Measurements from ENCODE around the gene EXD3. TPM values are rescaled to one million over a fixed set of nuclear protein-coding genes. Genes with fewer than 3 reads are reported as not detected.

EXD3 gene
- total and polyA plus RNA-seq, 9 of the 15 experiments (the other 6 are each of a cell fraction or from before 2014, with no cell fraction given), result 0.29 to 12.5 (median 3.9) TPM

DNA sequence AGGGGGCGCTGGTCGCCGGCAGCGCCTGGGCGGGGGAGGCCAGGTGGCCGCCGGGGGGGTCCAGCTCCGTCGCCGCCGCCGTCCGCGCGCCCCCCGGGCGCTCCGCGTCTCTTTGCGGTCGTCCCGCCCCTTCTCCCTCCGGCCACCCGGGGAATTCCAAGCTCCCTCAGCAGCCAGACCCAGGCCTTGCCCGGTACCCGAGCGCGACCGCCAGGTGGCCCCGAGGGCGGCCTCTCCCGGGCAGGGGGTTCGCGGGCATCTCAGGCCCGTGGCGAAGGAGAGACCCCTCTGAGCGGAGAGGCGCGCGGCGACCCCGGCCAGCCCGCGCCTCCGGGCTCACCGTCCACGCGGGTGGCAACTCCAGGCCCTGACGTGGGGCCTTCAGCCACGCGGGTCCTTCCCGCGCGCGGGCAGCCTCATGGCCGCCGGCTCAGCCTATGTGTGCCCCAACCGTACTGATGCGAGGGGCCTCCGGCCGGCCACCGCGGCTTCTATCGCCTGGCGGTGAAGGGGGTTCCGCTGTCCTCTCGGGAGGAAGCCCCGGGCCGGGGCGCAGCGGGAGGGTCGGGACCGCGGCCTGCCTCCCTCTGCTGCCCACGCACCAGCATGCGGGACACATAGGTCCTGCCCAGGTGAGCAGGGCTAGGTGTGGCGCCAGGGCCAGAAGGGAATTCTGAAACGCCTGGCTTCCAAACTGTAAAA, 120.4 kb downstream of the EXD3 start (continued):
- TF ChIP-seq, protein P1, sequence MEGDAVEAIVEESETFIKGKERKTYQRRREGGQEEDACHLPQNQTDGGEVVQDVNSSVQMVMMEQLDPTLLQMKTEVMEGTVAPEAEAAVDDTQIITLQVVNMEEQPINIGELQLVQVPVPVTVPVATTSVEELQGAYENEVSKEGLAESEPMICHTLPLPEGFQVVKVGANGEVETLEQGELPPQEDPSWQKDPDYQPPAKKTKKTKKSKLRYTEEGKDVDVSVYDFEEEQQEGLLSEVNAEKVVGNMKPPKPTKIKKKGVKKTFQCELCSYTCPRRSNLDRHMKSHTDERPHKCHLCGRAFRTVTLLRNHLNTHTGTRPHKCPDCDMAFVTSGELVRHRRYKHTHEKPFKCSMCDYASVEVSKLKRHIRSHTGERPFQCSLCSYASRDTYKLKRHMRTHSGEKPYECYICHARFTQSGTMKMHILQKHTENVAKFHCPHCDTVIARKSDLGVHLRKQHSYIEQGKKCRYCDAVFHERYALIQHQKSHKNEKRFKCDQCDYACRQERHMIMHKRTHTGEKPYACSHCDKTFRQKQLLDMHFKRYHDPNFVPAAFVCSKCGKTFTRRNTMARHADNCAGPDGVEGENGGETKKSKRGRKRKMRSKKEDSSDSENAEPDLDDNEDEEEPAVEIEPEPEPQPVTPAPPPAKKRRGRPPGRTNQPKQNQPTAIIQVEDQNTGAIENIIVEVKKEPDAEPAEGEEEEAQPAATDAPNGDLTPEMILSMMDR (IDR thresholded peaks at IDR 0.05 in 2 of 3, conservative IDR thresholded peaks at IDR 0.05 in 1 of 3; ENCODE audit: insufficient read depth in 2 of 3, low read depth in 1 of 3, low read length in 3 of 3), result peak; percentile 48 to 65 (median 61); a peak in 5 of 6 replicates
- TF ChIP-seq CBX3 (IDR thresholded peaks at IDR 0.05; ENCODE audit: borderline replicate concordance in 1 of 2, low read length in 2 of 2) (no peak), HNRNPL (IDR thresholded peaks at IDR 0.05; ENCODE audit: low read depth, low read length) (peak; percentile 92), ERF (CRISPR knock-in tag; IDR thresholded peaks at IDR 0.05) (no peak; the same call in 1 of the 2 replicates), PRMT5 (CRISPR knock-in tag; IDR thresholded peaks at IDR 0.05) (0 out of 2 replicates have a peak, but pooled peaks have one; percentile 19), BCL6 (CRISPR knock-in tag; IDR thresholded peaks at IDR 0.05) (no peak), ZKSCAN8 (CRISPR knock-in tag; IDR thresholded peaks at IDR 0.05) (no peak), STAT6 (CRISPR knock-in tag; IDR thresholded peaks at IDR 0.05) (no peak), ZNF57 (CRISPR knock-in tag; IDR thresholded peaks at IDR 0.05) (no peak), HDAC8 (tag; IDR thresholded peaks at IDR 0.05) (peak; percentile 37; the same call in 1 of the 2 replicates), ZNF431 (CRISPR knock-in tag; IDR thresholded peaks at IDR 0.05) (peak; percentile 88), ZNF12 (CRISPR knock-in tag; IDR thresholded peaks at IDR 0.05) (peak; percentile 55; the same call in 1 of the 2 replicates), MXD1 (CRISPR knock-in tag; IDR thresholded peaks at IDR 0.05; ENCODE audit: borderline replicate concordance, poor library complexity, severe bottlenecking) (no peak), RUNX1 (IDR thresholded peaks at IDR 0.05; ENCODE audit: low read depth) (no peak)
- TF ChIP-seq, protein P2, sequence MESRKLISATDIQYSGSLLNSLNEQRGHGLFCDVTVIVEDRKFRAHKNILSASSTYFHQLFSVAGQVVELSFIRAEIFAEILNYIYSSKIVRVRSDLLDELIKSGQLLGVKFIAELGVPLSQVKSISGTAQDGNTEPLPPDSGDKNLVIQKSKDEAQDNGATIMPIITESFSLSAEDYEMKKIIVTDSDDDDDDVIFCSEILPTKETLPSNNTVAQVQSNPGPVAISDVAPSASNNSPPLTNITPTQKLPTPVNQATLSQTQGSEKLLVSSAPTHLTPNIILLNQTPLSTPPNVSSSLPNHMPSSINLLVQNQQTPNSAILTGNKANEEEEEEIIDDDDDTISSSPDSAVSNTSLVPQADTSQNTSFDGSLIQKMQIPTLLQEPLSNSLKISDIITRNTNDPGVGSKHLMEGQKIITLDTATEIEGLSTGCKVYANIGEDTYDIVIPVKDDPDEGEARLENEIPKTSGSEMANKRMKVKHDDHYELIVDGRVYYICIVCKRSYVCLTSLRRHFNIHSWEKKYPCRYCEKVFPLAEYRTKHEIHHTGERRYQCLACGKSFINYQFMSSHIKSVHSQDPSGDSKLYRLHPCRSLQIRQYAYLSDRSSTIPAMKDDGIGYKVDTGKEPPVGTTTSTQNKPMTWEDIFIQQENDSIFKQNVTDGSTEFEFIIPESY (CRISPR knock-in tag; IDR thresholded peaks at IDR 0.05), result peak; percentile 69
- TF ChIP-seq, protein P3, sequence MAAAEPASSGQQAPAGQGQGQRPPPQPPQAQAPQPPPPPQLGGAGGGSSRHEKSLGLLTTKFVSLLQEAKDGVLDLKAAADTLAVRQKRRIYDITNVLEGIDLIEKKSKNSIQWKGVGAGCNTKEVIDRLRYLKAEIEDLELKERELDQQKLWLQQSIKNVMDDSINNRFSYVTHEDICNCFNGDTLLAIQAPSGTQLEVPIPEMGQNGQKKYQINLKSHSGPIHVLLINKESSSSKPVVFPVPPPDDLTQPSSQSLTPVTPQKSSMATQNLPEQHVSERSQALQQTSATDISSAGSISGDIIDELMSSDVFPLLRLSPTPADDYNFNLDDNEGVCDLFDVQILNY (CRISPR knock-in tag; IDR thresholded peaks at IDR 0.05), result peak; percentile 95
